ENCODE results near the gene COP1. TPM values are rescaled to one million over a fixed set of nuclear protein-coding genes. Genes with fewer than 3 reads are reported as not detected.

The COP1 gene
- total and polyA plus RNA-seq, 2 of the 8 experiments (the other 6 are each of a cell fraction or from before 2014, with no cell fraction given) = 26.2 to 44.9 TPM

DNA sequence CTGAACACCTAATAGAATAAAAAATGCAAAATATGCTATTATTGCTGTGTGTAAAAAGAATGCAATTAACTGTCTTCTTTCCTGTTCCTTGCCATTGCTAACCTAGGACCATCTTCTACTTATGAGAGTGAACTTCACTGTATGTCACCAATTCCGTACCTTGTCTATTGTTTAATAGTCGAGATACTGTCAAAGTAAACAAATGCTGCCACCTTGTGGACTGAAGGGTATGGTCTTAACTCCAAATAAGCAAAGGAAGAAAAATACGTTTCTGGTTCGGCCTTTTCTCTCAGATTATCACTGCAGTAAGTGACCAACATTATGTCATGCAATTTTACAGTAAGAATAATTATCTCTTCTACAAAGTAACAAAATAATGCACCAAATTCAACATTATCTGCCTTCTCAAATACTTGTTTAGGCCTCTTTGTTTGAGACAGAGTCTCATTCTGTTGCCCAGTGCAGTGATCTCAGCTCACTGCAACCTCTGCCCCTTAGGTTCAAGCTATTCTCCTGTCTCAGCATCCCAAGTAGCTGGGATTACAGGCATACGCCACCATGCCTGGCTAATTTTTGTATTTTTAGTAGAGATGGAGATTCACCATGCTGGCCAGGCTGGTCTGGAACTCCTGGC is 133.4 kb downstream of the COP1 start:
- Histone ChIP-seq H3K79me1 (ENCODE audit: low read depth, low read length) (no peaks in the 10 kb centered on the region), H2BK15ac (ENCODE audit: low read length) (no peak overlapping the region), H3K23me2 (ENCODE audit: low read depth, low read length) (no peaks in the 10 kb centered on the region), H3K18ac (ENCODE audit: extremely low read depth, low read length) (no peak overlapping the region), H3K27me3 (replicated peaks in 1 of 4; ENCODE audit: control insufficient read depth in 3 of 4, extremely low read depth in 1 of 4, insufficient read depth in 3 of 4, low read length in 3 of 4) (no peaks in the 10 kb centered on the region), H2AFZ (ENCODE audit: low read length) (no peak overlapping the region), H2BK12ac (ENCODE audit: low read depth, low read length) (no peak overlapping the region), H3K56ac (replicated peaks; ENCODE audit: insufficient read length, low read depth, low read length) (no peak overlapping the region), H4K20me1 (replicated peaks in 1 of 2; ENCODE audit: control insufficient read depth in 1 of 2, insufficient read depth in 2 of 2, low read length in 2 of 2) (peaks cover 0 to 1% of the 10 kb centered on the region in 2 experiments), H3K23ac (ENCODE audit: insufficient read length) (no peak overlapping the region), H2BK120ac (replicated peaks; ENCODE audit: low read depth, low read length) (no peak overlapping the region), H2BK20ac (ENCODE audit: low read length) (no peak overlapping the region), H3K36me3 (ENCODE audit: control insufficient read depth in 2 of 4, insufficient read depth in 4 of 4, low read length in 3 of 4) (no peaks in the 10 kb centered on the region), H3K9ac (replicated peaks in 1 of 4; ENCODE audit: extremely low read depth in 1 of 4, low read depth in 3 of 4, low read length in 3 of 4) (no peak overlapping the region), H3K14ac (ENCODE audit: insufficient read length) (no peak overlapping the region), H3K4me3 (ENCODE audit: extremely low read depth in 1 of 4, insufficient read depth in 2 of 4, low read depth in 3 of 4, low read length in 4 of 4) (no peak overlapping the region), H4K8ac (ENCODE audit: extremely low read depth, insufficient read depth, low read length) (no peak overlapping the region), H3K4me1 (replicated peaks in 1 of 4; ENCODE audit: control insufficient read depth in 3 of 4, insufficient read depth in 4 of 4, low read length in 3 of 4) (no peaks in the 10 kb centered on the region), H2AK5ac (ENCODE audit: low read depth, low read length) (no peak overlapping the region), H4K91ac (replicated peaks; ENCODE audit: insufficient read length, low read length) (no peak overlapping the region), H3K4me2 (ENCODE audit: insufficient read depth in 1 of 2, low read depth in 2 of 2, low read length in 2 of 2) (no peak overlapping the region), H3K27ac (ENCODE audit: low read depth, low read length) (no peak overlapping the region), H4K5ac (ENCODE audit: insufficient read length, low read depth, low read length) (no peak overlapping the region), H2BK5ac (ENCODE audit: low read depth, low read length) (no peak overlapping the region), H3K4ac (replicated peaks; ENCODE audit: insufficient read length, low read depth, low read length) (no peak overlapping the region), H3K79me2 (ENCODE audit: control insufficient read depth in 1 of 2, insufficient read depth in 2 of 2, low read length in 2 of 2) (peaks cover 0 to 6% of the 10 kb centered on the region in 2 experiments; a peak in 1 of 4 replicates), H3K9me3 (ENCODE audit: insufficient read depth in 2 of 2, low read depth in 1 of 2, low read length in 1 of 2) (no peaks in the 10 kb centered on the region)
- POLR2A ChIA-PET (ENCODE audit: partially characterized antibody) = no interaction called here
- DNase-seq (ENCODE audit: low read depth in 1 of 2, low spot score in 2 of 2) = no peak
- TF ChIP-seq CEBPB (IDR thresholded peaks at IDR 0.05; ENCODE audit: low read depth, low read length) = 0 out of 2 replicates have a peak, but pooled peaks have one; percentile 3
- TF ChIP-seq RAD21 (IDR thresholded peaks at IDR 0.05 in 1 of 2, conservative IDR thresholded peaks at IDR 0.05 in 1 of 2; ENCODE audit: low read depth in 2 of 2, low read length in 2 of 2) = peak; percentile 87 to 89
- TF ChIP-seq MAFK (IDR thresholded peaks at IDR 0.05; ENCODE audit: low read depth, low read length) = no peak
- TF ChIP-seq, protein P1, sequence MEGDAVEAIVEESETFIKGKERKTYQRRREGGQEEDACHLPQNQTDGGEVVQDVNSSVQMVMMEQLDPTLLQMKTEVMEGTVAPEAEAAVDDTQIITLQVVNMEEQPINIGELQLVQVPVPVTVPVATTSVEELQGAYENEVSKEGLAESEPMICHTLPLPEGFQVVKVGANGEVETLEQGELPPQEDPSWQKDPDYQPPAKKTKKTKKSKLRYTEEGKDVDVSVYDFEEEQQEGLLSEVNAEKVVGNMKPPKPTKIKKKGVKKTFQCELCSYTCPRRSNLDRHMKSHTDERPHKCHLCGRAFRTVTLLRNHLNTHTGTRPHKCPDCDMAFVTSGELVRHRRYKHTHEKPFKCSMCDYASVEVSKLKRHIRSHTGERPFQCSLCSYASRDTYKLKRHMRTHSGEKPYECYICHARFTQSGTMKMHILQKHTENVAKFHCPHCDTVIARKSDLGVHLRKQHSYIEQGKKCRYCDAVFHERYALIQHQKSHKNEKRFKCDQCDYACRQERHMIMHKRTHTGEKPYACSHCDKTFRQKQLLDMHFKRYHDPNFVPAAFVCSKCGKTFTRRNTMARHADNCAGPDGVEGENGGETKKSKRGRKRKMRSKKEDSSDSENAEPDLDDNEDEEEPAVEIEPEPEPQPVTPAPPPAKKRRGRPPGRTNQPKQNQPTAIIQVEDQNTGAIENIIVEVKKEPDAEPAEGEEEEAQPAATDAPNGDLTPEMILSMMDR (IDR thresholded peaks at IDR 0.05; ENCODE audit: control extremely low read depth in 1 of 3, insufficient read depth in 1 of 3, low read depth in 1 of 3, low read length in 3 of 3) = peak in 2 of 3 experiments; percentile 52 to 74; a peak in 2 of 4 replicates
- no peak for TF ChIP-seq YY1 (IDR thresholded peaks at IDR 0.05; ENCODE audit: low read depth, low read length)
- no peak for TF ChIP-seq CREB1 (IDR thresholded peaks at IDR 0.05)
- no peak for TF ChIP-seq NRF1 (IDR thresholded peaks at IDR 0.05; ENCODE audit: low read depth, low read length)
- FAIRE-seq = peak; percentile 58
- WGBS, 2 experiments (ENCODE audit: extremely low coverage in 1 of 2, insufficient coverage in 1 of 2, insufficient read length in 1 of 2, insufficient replicate concordance in 2 of 2, low coverage in 1 of 2, low lambda C conversion rate in 2 of 2, missing lambda C conversion rate in 1 of 2) = 46% methylated on average over 5 of the region's 5 CpGs; no CpG with 5 or more reads in 1 of the 2 experiments
- CTCF ChIA-PET (ENCODE audit: partially characterized antibody) = interaction anchor here (0.7 to 2.1 kb wide), 17 partner anchors 9 to 700 kb away, joined by 3 to 8 read pairs (median 3); no protein-coding TSS in a partner anchor
